Astrocyte (in vitro differentiated cells and primary cell): Measurements from ENCODE around the gene PPP1R12C. TPM values are rescaled to one million over a fixed set of nuclear protein-coding genes. Genes with fewer than 3 reads are reported as not detected.
"Not testable (repeated sequence)": the region's sequence is repeated elsewhere in the genome, so short reads cannot be mapped to it uniquely, and the experiment has no call there.

Experiments used
- DNase-seq: peaks from one replicate; pipeline ENCODE4 v3.0.0-alpha.2; 2010; ENCODE audit warnings: low read depth
- FAIRE-seq: peaks from 2 replicates; lab custom pipeline; 2011; peaks lifted over from hg19 to GRCh38; lab: Jason Lieb, UNC
- H2AFZ ChIP-seq: 2 replicates; pipeline ENCODE4 v1.6.0; 2012; ENCODE audit warnings: low read depth, low read length, inconsistent platforms
- H3K27ac ChIP-seq: 2 replicates; pipeline ENCODE4 v1.5.1; 2011; ENCODE audit warnings: low read depth, low read length, inconsistent platforms
- H3K27me3 ChIP-seq: 2 replicates; pipeline ENCODE4 v1.6.0; 2011; ENCODE audit warnings: low read length, inconsistent platforms; ENCODE audit not compliant: insufficient read depth
- H3K36me3 ChIP-seq: 2 replicates; pipeline ENCODE4 v1.5.1; 2011; ENCODE audit warnings: low read length, inconsistent platforms; ENCODE audit not compliant: insufficient read depth
- H3K4me1 ChIP-seq: 2 replicates; pipeline ENCODE4 v1.5.1; 2011; ENCODE audit warnings: low read length, inconsistent platforms; ENCODE audit not compliant: insufficient read depth
- H3K4me2 ChIP-seq: 2 replicates; pipeline ENCODE4 v1.6.0; 2012; ENCODE audit warnings: low read length, inconsistent platforms
- H3K4me3 ChIP-seq: 2 replicates; pipeline ENCODE4 v1.5.1; 2011; ENCODE audit warnings: low read depth, mild to moderate bottlenecking, low read length, inconsistent platforms; ENCODE audit not compliant: insufficient read depth
- H3K79me2 ChIP-seq: 2 replicates; pipeline ENCODE4 v1.6.0; 2012; ENCODE audit warnings: mild to moderate bottlenecking, low read length, inconsistent platforms; ENCODE audit not compliant: insufficient read depth
- H3K9ac ChIP-seq: 2 replicates; pipeline ENCODE4 v1.6.0; 2012; ENCODE audit warnings: mild to moderate bottlenecking, low read length, inconsistent platforms
- H3K9me3 ChIP-seq: 2 replicates; pipeline ENCODE4 v1.5.1; 2012; ENCODE audit warnings: low read depth, mild to moderate bottlenecking, low read length, inconsistent platforms; ENCODE audit not compliant: insufficient read depth
- H4K20me1 ChIP-seq: 2 replicates; pipeline ENCODE4 v1.6.0; 2012; ENCODE audit warnings: low read length, inconsistent platforms; ENCODE audit not compliant: insufficient read depth
- H3K27ac Mint-ChIP-seq: one replicate; pipeline ENCODE4 v1.8.0; 2021; ENCODE audit warnings: mild to moderate bottlenecking, mixed read lengths; ENCODE audit not compliant: unreplicated experiment
- H3K27me3 Mint-ChIP-seq: one replicate; pipeline ENCODE4 v1.8.0; 2021; ENCODE audit warnings: low read depth, mixed read lengths; ENCODE audit not compliant: unreplicated experiment
- H3K36me3 Mint-ChIP-seq: one replicate; pipeline ENCODE4 v1.8.0; 2021; ENCODE audit warnings: low read depth, mixed read lengths; ENCODE audit not compliant: unreplicated experiment
- H3K4me1 Mint-ChIP-seq: one replicate; pipeline ENCODE4 v1.8.0; 2021; ENCODE audit warnings: low read depth, mixed read lengths; ENCODE audit not compliant: unreplicated experiment
- H3K4me3 Mint-ChIP-seq: one replicate; pipeline ENCODE4 v1.8.0; 2021; ENCODE audit warnings: mild to moderate bottlenecking, moderate library complexity, mixed read lengths; ENCODE audit not compliant: unreplicated experiment
- H3K9me3 Mint-ChIP-seq: one replicate; pipeline ENCODE4 v1.8.0; 2021; ENCODE audit warnings: mild to moderate bottlenecking, mixed read lengths; ENCODE audit not compliant: unreplicated experiment
- CTCF ChIP-seq: IDR thresholded peaks from 2 replicates; pipeline ENCODE4 v1.5.1; 2011; ENCODE audit warnings: low read depth, mild to moderate bottlenecking, inconsistent platforms, low read length, moderate library complexity; ENCODE audit not compliant: insufficient read depth
- EZH2 ChIP-seq: IDR thresholded peaks from 2 replicates; pipeline ENCODE4 v1.6.1; 2012; ENCODE audit warnings: mild to moderate bottlenecking, low read length, inconsistent platforms; ENCODE audit not compliant: insufficient read depth
- total RNA-seq: library from RNA; stranded (reverse); gene quantifications from 2 replicates; pipeline ENCODE4 v1.2.1, GENCODE V29; 2021

PPP1R12C gene
- total RNA-seq, 1 donor from 2014 or later, result 86.2 TPM

DNA sequence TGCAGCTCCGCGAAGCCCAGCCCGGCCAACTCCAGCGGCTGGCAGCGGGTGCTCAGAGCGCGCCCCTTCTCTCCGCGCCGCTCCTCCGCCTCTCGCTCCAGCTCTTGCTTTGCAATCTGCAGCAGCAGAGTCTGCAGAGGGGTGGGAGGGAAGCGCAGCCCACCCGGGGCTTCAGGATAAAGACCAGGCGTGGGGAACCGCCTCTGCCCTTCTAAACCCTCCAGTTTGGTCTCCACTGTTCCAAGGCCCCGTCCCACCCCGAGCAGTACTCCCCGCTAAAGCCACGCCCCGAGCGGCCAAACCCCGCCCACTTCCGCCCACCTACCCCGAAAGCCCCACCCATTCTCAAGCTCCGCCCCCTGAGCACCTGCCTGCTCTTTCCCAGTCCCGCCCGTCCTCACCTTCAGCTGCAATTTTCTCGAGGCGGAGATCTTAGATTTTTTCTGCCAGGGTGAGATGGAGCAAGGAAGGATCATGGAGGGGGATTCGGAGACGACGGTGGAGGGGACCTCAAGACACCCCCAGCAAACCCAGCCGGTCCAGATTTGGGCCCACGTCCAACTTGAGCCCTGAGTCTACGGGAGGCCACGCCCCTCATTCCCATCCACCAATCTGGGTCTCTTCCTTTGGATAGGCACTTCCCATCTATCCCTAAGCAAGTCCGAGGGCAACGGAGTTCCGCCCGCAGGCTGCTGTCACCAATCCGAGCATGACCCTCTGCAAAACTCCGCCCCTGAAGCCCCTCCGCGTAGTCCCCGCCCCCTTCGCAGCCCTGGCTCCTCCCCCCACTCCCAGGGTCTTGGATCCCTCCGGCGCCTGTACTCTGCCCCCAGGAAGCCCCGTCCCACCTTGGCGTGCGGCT is 39.0 kb upstream of the PPP1R12C start:
- TF ChIP-seq EZH2 (no peak), CTCF (no peak)
- Histone ChIP-seq H3K4me1 (peaks cover 6% of the 10 kb centered on the region), H3K79me2 (no peaks in the 10 kb centered on the region), H3K36me3 (no peaks in the 10 kb centered on the region), H3K4me2 (peak overlapping the region; percentile 17), H2AFZ (no peak overlapping the region), H3K9ac (no peak overlapping the region), H3K27me3 (peaks cover 4% of the 10 kb centered on the region), H3K9me3 (no peaks in the 10 kb centered on the region), H3K27ac (no peak overlapping the region), H4K20me1 (no peaks in the 10 kb centered on the region), H3K4me3 (no peak overlapping the region)
- DNase-seq (no peak), FAIRE-seq (no peak)
- Mint-ChIP-seq H3K9me3 (peaks cover 2% of the 10 kb centered on the region), H3K4me3 (no peak overlapping the region), H3K4me1 (peaks cover 3% of the 10 kb centered on the region), H3K36me3 (no peaks in the 10 kb centered on the region), H3K27ac (no peak overlapping the region), H3K27me3 (peaks cover 33% of the 10 kb centered on the region)

GRCh38 chr19:55155784-55156183 is 38.3 kb upstream of the PPP1R12C start:
- not testable (repeated sequence) for H3K27me3 ChIP-seq, H3K27ac Mint-ChIP-seq, H3K4me1 ChIP-seq, H3K9me3 ChIP-seq, H3K27ac ChIP-seq, FAIRE-seq, H3K9ac ChIP-seq, H3K36me3 Mint-ChIP-seq, H3K4me1 Mint-ChIP-seq, H3K79me2 ChIP-seq, H3K9me3 Mint-ChIP-seq, DNase-seq, H3K4me3 ChIP-seq, H3K4me3 Mint-ChIP-seq, H4K20me1 ChIP-seq, H2AFZ ChIP-seq, H3K36me3 ChIP-seq
- peaks cover 33% of the 10 kb centered on the region for H3K27me3 Mint-ChIP-seq
- peak overlapping the region; percentile 17 for H3K4me2 ChIP-seq

DNA sequence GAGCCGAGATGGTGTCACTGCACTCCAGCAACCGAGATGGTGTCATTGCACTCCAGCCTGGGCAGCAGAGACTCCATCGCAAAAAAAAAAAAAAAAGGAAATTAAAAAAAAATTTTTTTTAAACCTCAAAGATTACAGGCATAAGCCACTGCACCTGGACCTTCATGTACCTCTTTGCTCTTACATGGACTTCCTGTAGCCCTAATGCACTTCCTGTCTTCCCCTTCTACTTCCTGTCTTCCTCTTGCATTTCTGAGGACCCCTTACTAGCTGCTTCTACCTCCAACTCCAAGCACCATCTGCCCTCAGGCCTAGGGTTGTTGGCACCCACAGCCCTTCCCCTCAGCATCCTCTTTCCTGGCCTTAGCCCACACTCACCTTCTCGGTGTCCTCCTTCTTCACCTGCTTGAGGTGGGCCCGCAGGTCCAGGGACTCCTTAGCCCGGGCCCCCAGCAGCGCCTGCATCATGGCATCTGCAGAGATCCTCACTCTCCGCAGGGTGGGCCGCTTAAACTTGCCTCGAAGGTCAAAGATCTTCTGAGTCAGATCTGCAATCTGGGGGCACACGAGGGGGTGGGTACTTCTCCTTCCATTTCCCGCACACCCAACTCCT is 36.3 kb upstream of the PPP1R12C start:
- Histone ChIP-seq H4K20me1 (no peaks in the 10 kb centered on the region), H3K4me3 (no peak overlapping the region), H3K9me3 (no peaks in the 10 kb centered on the region), H3K4me1 (no peaks in the 10 kb centered on the region), H3K27ac (no peak overlapping the region), H2AFZ (no peak overlapping the region), H3K9ac (no peak overlapping the region), H3K4me2 (no peak overlapping the region), H3K36me3 (no peaks in the 10 kb centered on the region), H3K27me3 (peaks cover 19% of the 10 kb centered on the region), H3K79me2 (no peaks in the 10 kb centered on the region)
- no peak overlapping the region for H3K27ac Mint-ChIP-seq
- peaks cover 2% of the 10 kb centered on the region for H3K4me1 Mint-ChIP-seq
- no peaks in the 10 kb centered on the region for H3K36me3 Mint-ChIP-seq
- peaks cover 4% of the 10 kb centered on the region for H3K9me3 Mint-ChIP-seq
- no peak overlapping the region for H3K4me3 Mint-ChIP-seq
- DNase-seq (no peak), FAIRE-seq (no peak)
- no peak for TF ChIP-seq CTCF
- no peak for TF ChIP-seq EZH2
- H3K27me3 Mint-ChIP-seq, result peaks cover 43% of the 10 kb centered on the region
